Measurements from ENCODE around the gene MRGPRG.
"Not testable (repeated sequence)": the region's sequence is repeated elsewhere in the genome, so short reads cannot be mapped to it uniquely, and the experiment has no call there.

The MRGPRG gene

GRCh38 chr11:3218483-3219280, at the start of gene MRGPRG:
MRGPRG (minus strand) TSS chr11:3218813; CDS start chr11:3218813, 0 bp downstream.
- H3K27me3 ChIP-seq (ENCODE audit: control insufficient read depth in 1 of 2, insufficient read depth in 2 of 2, low read length in 2 of 2) = peaks cover 24 to 48% of the 10 kb centered on the region in 2 donors
- no peaks in the 10 kb centered on the region for H3K4me1 ChIP-seq (ENCODE audit: control insufficient read depth in 1 of 2, insufficient read depth in 2 of 2, low read length in 2 of 2)

GRCh38 chr11:3262548-3262947, 43.9 kb upstream of the MRGPRG start:
- H3K9ac ChIP-seq (ENCODE audit: low read depth in 1 of 2, low read length in 2 of 2) = not testable (repeated sequence)

More at GRCh38 chr11:3218483-3219280, at the start of gene MRGPRG:
- Histone ChIP-seq H3K36me3 (ENCODE audit: control insufficient read depth in 1 of 2, insufficient read depth in 2 of 2, low read length in 2 of 2) (no peaks in the 10 kb centered on the region), H3K9me3 (ENCODE audit: control insufficient read depth in 1 of 2, low read length in 2 of 2) (no peaks in the 10 kb centered on the region), H3K27ac (ENCODE audit: low read depth, low read length) (no peak within 1 kb of the TSS), H3K9ac (ENCODE audit: low read depth in 1 of 2, low read length in 2 of 2) (no peak within 1 kb of the TSS), H3K4me3 (ENCODE audit: low read depth in 1 of 2, low read length in 2 of 2) (no peak within 1 kb of the TSS)

GRCh38 chr11:3261831-3262230, 43.2 kb upstream of the MRGPRG start:
- not testable (repeated sequence) for H3K36me3 ChIP-seq (ENCODE audit: control insufficient read depth in 1 of 2, insufficient read depth in 2 of 2, low read length in 2 of 2); H3K27me3 ChIP-seq (ENCODE audit: control insufficient read depth in 1 of 2, insufficient read depth in 2 of 2, low read length in 2 of 2); H3K4me3 ChIP-seq (ENCODE audit: low read depth in 1 of 2, low read length in 2 of 2); H3K4me1 ChIP-seq (ENCODE audit: control insufficient read depth in 1 of 2, insufficient read depth in 2 of 2, low read length in 2 of 2); H3K9ac ChIP-seq (ENCODE audit: low read depth in 1 of 2, low read length in 2 of 2); H3K27ac ChIP-seq (ENCODE audit: low read depth, low read length); H3K9me3 ChIP-seq (ENCODE audit: control insufficient read depth in 1 of 2, low read length in 2 of 2)

More at GRCh38 chr11:3262548-3262947, 43.9 kb upstream of the MRGPRG start:
- not testable (repeated sequence) for H3K27me3 ChIP-seq (ENCODE audit: control insufficient read depth in 1 of 2, insufficient read depth in 2 of 2, low read length in 2 of 2); H3K36me3 ChIP-seq (ENCODE audit: control insufficient read depth in 1 of 2, insufficient read depth in 2 of 2, low read length in 2 of 2); H3K4me1 ChIP-seq (ENCODE audit: control insufficient read depth in 1 of 2, insufficient read depth in 2 of 2, low read length in 2 of 2); H3K27ac ChIP-seq (ENCODE audit: low read depth, low read length); H3K9me3 ChIP-seq (ENCODE audit: control insufficient read depth in 1 of 2, low read length in 2 of 2); H3K4me3 ChIP-seq (ENCODE audit: low read depth in 1 of 2, low read length in 2 of 2)

- H3K9me3 ChIP-seq (ENCODE audit: control insufficient read depth in 1 of 2, low read length in 2 of 2); H3K27ac ChIP-seq (ENCODE audit: low read depth, low read length); H3K9ac ChIP-seq (ENCODE audit: low read depth in 1 of 2, low read length in 2 of 2); H3K36me3 ChIP-seq (ENCODE audit: control insufficient read depth in 1 of 2, insufficient read depth in 2 of 2, low read length in 2 of 2); H3K27me3 ChIP-seq (ENCODE audit: control insufficient read depth in 1 of 2, insufficient read depth in 2 of 2, low read length in 2 of 2); H3K4me3 ChIP-seq (ENCODE audit: low read depth in 1 of 2, low read length in 2 of 2); H3K4me1 ChIP-seq (ENCODE audit: control insufficient read depth in 1 of 2, insufficient read depth in 2 of 2, low read length in 2 of 2): not testable (repeated sequence)
These were observed 38.9 kb upstream of the MRGPRG start for GRCh38 chr11:3257509-3257908.

- not testable (repeated sequence) for H3K9me3 ChIP-seq (ENCODE audit: control insufficient read depth in 1 of 2, low read length in 2 of 2); H3K4me1 ChIP-seq (ENCODE audit: control insufficient read depth in 1 of 2, insufficient read depth in 2 of 2, low read length in 2 of 2); H3K27me3 ChIP-seq (ENCODE audit: control insufficient read depth in 1 of 2, insufficient read depth in 2 of 2, low read length in 2 of 2)
These were observed 36.6 kb upstream of the MRGPRG start for GRCh38 chr11:3255241-3255640.

GRCh38 chr11:3254773-3255172, 36.2 kb upstream of the MRGPRG start:
- H3K27me3 ChIP-seq (ENCODE audit: control insufficient read depth in 1 of 2, insufficient read depth in 2 of 2, low read length in 2 of 2); H3K27ac ChIP-seq (ENCODE audit: low read depth, low read length); H3K4me3 ChIP-seq (ENCODE audit: low read depth in 1 of 2, low read length in 2 of 2); H3K36me3 ChIP-seq (ENCODE audit: control insufficient read depth in 1 of 2, insufficient read depth in 2 of 2, low read length in 2 of 2); H3K9me3 ChIP-seq (ENCODE audit: control insufficient read depth in 1 of 2, low read length in 2 of 2); H3K9ac ChIP-seq (ENCODE audit: low read depth in 1 of 2, low read length in 2 of 2); H3K4me1 ChIP-seq (ENCODE audit: control insufficient read depth in 1 of 2, insufficient read depth in 2 of 2, low read length in 2 of 2): not testable (repeated sequence)

More at GRCh38 chr11:3255241-3255640, 36.6 kb upstream of the MRGPRG start:
- not testable (repeated sequence) for H3K9ac ChIP-seq (ENCODE audit: low read depth in 1 of 2, low read length in 2 of 2); H3K27ac ChIP-seq (ENCODE audit: low read depth, low read length); H3K4me3 ChIP-seq (ENCODE audit: low read depth in 1 of 2, low read length in 2 of 2); H3K36me3 ChIP-seq (ENCODE audit: control insufficient read depth in 1 of 2, insufficient read depth in 2 of 2, low read length in 2 of 2)

GRCh38 chr11:3245071-3245470, 26.5 kb upstream of the MRGPRG start:
- Histone ChIP-seq H3K4me3 (ENCODE audit: low read depth in 1 of 2, low read length in 2 of 2) (no peak overlapping the region), H3K27ac (ENCODE audit: low read depth, low read length) (no peak overlapping the region), H3K36me3 (ENCODE audit: control insufficient read depth in 1 of 2, insufficient read depth in 2 of 2, low read length in 2 of 2) (no peaks in the 10 kb centered on the region), H3K9ac (ENCODE audit: low read depth in 1 of 2, low read length in 2 of 2) (no peak overlapping the region), H3K27me3 (ENCODE audit: control insufficient read depth in 1 of 2, insufficient read depth in 2 of 2, low read length in 2 of 2) (no peaks in the 10 kb centered on the region), H3K9me3 (ENCODE audit: control insufficient read depth in 1 of 2, low read length in 2 of 2) (no peaks in the 10 kb centered on the region), H3K4me1 (ENCODE audit: control insufficient read depth in 1 of 2, insufficient read depth in 2 of 2, low read length in 2 of 2) (no peaks in the 10 kb centered on the region)

- H3K4me1 ChIP-seq (ENCODE audit: control insufficient read depth in 1 of 2, insufficient read depth in 2 of 2, low read length in 2 of 2) = no peaks in the 10 kb centered on the region
- H3K4me3 ChIP-seq (ENCODE audit: low read depth in 1 of 2, low read length in 2 of 2) = no peak overlapping the region
- H3K27ac ChIP-seq (ENCODE audit: low read depth, low read length) = no peak overlapping the region
- no peaks in the 10 kb centered on the region for H3K27me3 ChIP-seq (ENCODE audit: control insufficient read depth in 1 of 2, insufficient read depth in 2 of 2, low read length in 2 of 2)
- H3K9ac ChIP-seq (ENCODE audit: low read depth in 1 of 2, low read length in 2 of 2) = no peak overlapping the region
- no peaks in the 10 kb centered on the region for H3K9me3 ChIP-seq (ENCODE audit: control insufficient read depth in 1 of 2, low read length in 2 of 2)
- H3K36me3 ChIP-seq (ENCODE audit: control insufficient read depth in 1 of 2, insufficient read depth in 2 of 2, low read length in 2 of 2) = no peaks in the 10 kb centered on the region
These were observed 25.3 kb upstream of the MRGPRG start for GRCh38 chr11:3243880-3244279.

- no peak overlapping the region for H3K9ac ChIP-seq (ENCODE audit: low read depth in 1 of 2, low read length in 2 of 2)
- no peaks in the 10 kb centered on the region for H3K27me3 ChIP-seq (ENCODE audit: control insufficient read depth in 1 of 2, insufficient read depth in 2 of 2, low read length in 2 of 2)
- no peaks in the 10 kb centered on the region for H3K9me3 ChIP-seq (ENCODE audit: control insufficient read depth in 1 of 2, low read length in 2 of 2)
- no peaks in the 10 kb centered on the region for H3K4me1 ChIP-seq (ENCODE audit: control insufficient read depth in 1 of 2, insufficient read depth in 2 of 2, low read length in 2 of 2)
- H3K27ac ChIP-seq (ENCODE audit: low read depth, low read length) = no peak overlapping the region
- H3K36me3 ChIP-seq (ENCODE audit: control insufficient read depth in 1 of 2, insufficient read depth in 2 of 2, low read length in 2 of 2) = no peaks in the 10 kb centered on the region
- H3K4me3 ChIP-seq (ENCODE audit: low read depth in 1 of 2, low read length in 2 of 2) = no peak overlapping the region
These were observed 18.5 kb upstream of the MRGPRG start for GRCh38 chr11:3237119-3237518.

GRCh38 chr11:3234846-3235245, 16.2 kb upstream of the MRGPRG start:
- H3K9me3 ChIP-seq (ENCODE audit: control insufficient read depth in 1 of 2, low read length in 2 of 2) = no peaks in the 10 kb centered on the region
- no peaks in the 10 kb centered on the region for H3K27me3 ChIP-seq (ENCODE audit: control insufficient read depth in 1 of 2, insufficient read depth in 2 of 2, low read length in 2 of 2)
- no peaks in the 10 kb centered on the region for H3K4me1 ChIP-seq (ENCODE audit: control insufficient read depth in 1 of 2, insufficient read depth in 2 of 2, low read length in 2 of 2)
- H3K27ac ChIP-seq (ENCODE audit: low read depth, low read length) = no peak overlapping the region
- H3K36me3 ChIP-seq (ENCODE audit: control insufficient read depth in 1 of 2, insufficient read depth in 2 of 2, low read length in 2 of 2) = no peaks in the 10 kb centered on the region
- no peak overlapping the region for H3K4me3 ChIP-seq (ENCODE audit: low read depth in 1 of 2, low read length in 2 of 2)
- H3K9ac ChIP-seq (ENCODE audit: low read depth in 1 of 2, low read length in 2 of 2) = no peak overlapping the region

All from duodenal mucosa (tissue), 2 donors.